Fibroblast of upper back skin (primary cell): ENCODE measurements around the gene ZIC2.

ENCODE experiments used
- DNase-seq: peaks from one replicate; pipeline ENCODE4 v3.0.0-alpha.2; 2013

Gene ZIC2

DNA sequence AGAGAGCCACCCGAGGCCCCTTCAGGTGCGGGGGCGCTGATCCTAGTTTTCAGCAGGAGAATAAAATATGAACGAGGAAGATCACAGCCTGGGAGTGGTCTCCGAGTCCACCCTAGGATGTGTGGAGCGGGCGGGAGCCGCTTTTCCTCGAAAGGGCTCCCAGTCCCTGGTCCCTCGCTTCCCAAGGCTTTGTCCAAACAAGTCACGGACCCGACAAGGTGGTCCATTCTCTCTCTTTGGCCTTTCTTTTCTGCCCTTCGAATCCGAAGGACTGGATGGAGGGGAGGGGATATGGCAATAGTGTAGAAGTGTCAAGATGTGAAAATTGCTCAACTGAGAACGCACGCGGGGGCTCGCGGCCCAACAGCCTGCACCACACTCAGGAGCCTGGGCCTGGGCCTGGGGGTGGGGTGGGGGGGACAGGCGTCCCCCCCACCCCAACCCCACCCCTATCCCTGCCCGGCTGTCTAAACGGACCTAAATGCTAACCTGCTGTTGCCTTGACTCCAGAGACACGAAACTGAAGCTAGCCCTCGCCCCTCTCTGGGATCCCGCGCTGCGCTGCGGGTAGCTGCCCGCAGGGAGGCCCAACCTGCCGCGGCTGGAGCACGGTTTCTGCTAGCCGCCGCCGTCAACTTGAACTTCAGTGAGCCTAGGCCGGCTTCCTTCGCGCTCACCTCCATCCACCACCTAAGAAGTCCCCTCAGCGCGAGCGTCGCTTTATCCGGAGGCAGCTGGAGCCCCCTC is 7.1 kb downstream of the ZIC2 start:
- DNase-seq: no peak

DNA sequence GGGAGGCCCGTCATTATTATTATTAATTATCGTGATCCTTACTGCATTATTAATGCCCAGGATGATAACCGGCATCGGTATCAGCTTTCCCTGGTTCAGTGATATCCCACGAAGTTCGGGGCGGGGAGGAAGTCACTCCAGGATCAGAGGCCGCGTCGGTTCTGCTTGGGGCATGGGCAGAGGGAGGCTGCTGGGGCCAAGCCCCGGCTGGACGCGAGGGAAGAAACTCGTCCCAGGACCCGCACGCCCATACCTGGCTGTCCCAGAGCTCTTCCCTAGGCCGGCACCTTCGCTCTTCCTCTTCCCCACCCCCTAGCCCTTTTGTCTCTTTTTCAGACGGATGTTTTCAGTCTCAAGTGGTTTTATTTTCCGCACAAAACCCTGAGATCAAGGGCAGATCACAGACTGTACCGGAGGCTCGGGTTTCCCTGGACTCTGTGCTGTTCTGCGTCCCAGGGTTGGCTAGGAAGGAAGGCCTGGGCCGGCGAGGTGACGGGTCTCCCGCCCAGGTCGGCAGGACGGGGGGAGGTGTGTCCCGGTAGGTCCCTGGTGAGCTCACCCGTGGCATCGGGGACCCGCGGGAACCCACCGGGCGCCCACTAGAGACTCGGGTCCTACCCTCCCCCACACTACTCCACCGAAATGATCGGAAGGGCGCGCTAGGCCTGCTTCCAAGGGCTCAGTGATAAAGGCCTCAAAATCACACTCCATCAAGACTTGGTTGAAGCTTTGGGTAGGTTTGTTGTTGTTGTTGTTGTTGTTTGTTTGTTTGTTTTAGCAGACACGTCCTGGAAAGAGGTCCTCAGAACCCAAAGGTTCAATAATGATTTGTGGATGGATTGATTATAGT is 7.9 kb downstream of the ZIC2 start:
- no peak for DNase-seq

DNA sequence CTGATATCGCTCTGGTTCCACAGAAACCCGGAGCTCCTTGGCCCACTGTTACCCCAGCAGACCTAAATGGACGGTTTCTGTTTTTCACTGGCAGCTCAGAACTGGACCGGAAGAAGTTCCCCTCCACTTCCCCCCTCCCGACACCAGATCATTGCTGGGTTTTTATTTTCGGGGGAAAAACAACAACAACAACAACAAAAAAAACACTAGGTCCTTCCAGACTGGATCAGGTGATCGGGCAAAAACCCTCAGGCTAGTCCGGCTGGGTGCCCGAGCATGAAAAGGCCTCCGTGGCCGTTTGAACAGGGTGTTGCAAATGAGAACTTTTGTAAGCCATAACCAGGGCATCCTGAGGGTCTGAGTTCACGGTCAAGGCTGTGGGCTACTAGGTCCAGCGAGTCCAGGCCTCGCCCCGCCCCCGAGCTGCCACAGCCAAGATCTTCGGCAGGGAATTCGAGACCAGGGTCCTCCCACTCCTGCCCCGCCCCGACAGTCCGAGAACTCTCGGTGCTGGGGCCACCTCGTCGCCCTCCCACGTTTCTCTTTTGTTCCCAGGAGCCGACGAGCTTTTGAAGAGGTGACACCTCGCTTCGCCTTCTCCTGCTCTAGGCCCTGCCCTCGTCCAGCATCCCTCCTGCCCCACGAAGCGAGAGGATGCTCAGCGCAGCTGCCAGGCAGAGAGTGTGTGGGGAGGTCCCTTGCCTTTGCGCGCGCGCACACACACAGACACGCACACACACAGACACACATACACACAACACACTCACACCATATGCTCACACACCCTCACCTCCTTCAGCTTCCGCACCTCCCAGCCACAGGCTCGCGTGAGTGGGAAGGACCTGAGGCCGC is 8.8 kb downstream of the ZIC2 start:
- DNase-seq: no peak

DNA sequence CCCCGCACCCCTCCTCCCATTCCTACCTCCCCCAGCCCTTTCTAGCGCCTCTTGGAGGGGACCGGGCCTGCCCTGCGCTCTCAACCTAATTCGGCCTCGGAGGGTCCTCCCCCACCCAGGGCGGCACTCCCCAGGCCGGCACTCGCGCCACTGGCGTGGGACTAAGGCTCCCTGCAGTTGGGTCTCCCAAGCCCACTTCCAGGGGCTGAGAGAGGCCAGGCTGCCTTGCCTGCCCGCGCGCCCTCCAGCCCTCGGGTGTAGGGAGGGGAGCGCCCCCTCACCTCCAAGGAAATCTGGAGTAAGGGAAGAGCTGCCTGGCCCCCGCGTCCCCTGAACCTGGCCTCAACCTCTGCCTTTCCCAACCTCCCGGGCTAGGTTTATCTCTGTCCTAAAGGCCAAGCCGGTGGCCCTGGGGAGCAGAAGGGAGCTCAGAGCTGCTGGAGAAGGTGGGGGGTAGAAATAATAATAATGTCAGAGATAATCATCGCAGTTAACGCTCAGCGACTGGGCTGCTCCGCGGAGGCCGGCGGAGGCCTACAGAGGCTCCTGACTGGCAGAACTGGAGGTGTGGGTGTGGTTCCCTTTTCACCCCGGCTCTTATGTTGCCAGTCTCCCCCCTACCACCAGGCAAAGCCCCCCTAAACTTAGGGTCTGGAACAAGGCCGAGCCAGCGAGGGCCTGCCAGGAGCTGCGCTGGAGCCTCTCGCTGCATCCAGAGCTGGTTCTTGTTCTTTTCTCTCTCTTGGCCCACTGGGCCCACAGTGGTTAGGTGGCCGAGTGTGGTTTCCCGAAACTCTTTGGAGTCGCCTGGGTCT is 9.6 kb downstream of the ZIC2 start:
- no peak for DNase-seq

DNA sequence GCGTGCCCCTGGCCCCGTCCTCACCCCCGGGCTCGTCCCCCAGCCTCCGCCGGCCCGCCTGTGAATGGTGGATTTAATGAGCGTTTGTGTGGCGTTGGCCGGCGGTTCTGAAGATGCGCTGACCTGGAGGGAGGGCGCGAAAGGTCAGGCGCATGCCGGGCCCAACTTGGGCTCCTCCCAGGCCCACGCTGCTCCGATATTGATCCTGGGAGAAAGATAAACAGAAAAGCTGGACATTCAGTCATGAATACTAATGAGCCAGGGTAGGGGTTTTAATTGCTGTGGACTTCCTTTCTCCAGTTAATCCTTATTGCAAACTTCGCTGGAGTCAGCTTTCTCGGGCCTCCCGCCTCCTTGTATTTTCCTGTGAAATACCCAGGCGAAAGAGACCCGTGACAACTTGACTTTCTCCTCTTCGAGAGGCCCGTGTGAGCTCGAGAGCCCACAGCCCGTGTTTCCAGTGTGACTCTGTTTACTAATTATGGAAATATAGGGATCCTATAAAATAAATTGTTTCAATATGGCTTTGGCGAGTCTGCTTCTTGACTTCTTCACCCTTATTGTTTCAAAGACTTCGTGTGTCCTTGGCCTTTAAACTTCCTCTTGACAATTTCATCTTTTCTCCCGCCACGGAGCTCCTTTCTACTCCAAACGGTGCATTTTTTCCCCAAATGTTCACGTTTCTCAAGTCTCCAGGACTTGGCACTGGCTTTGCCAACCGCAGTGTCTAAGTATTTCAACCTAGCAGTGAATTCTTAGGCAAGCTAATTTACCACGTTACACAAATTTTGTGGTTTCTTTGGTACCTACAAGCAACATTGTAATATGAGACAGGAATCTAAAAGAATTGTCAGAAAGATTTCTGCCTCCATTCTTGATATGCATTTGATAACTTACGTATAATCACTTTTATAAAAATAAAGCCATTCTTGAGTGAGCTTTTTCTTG is 10.5 kb downstream of the ZIC2 start:
- DNase-seq: no peak

DNA sequence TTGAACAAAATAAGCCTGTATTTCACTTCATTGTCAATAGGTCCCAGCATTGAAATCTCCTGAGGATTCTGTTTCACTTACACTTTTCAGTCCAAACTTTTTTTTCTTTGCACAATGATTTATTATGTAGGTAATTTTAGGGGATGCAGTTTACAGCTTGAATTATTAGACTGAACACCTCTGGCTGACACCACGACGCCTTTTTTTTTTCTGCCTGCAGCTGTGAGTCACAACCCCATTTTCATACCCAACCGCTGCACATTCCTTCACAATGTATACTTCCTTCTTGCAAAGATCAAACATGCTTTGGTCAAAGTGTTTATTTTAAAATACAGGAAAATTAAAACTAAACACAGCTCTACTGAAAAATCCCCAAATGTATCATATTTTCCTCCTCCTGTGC is 11.4 kb downstream of the ZIC2 start:
- DNase-seq: no peak

DNA sequence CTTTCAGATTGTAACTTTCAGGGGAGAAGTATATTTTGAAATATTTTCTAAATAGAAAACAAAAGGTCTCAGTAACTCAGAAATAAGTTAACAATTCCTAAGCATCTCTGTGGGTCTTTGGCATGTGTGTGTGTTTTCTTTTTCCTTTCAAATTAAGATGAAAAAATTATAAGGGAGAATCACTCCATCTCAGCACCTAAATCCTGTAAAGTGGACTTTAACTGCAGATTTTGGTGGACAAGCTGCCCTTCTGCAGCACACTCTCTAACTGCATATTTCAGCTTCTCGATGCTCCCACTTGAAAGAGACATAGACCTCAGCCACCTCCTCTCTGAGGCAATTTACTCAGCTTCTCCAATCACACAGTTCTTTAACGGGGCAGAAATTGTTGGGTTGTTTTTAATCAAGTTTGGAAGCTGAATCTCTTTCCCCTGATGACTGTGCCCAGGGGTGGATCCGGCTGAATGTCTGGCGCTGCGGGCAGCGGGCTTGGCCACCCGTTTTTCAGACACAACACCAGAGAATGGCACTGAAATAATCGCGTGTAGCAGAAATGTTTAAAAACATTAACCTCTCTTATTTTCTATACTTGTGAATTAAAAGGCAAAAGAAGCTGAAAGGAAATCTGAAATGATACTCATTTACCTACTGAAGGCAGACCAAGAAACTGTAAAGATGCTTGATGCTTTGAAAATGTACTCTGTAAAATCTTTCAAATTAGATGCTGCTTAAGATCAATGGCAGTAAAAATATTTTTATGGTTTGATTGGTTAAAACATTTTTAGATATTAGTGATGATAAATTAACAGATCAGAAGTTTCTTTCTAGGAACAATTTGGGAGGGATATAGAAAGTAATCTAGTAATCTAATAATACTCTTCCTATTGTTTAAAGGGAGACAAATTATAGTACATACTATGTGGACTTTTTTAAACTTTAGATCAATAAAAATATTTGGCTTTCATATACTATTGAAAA is 12.4 kb downstream of the ZIC2 start:
- DNase-seq: no peak

DNA sequence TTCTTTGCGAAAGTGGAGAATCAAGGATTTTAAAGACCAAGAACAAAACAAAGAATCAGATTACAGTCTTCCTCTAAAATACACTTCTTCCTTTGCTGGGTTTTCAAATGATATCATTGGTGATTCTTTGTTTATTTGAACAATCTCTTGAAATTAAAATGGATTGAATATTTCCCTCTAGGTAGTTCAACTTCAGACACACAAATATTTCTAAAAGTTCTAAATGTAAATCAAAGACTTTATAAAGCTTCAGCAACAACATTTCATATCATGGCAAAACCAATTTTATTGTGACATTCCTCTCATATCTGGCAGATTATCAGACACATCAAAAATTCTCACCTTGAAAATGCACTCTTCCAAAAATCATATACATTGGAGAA is 13.0 kb downstream of the ZIC2 start:
- DNase-seq: no peak

DNA sequence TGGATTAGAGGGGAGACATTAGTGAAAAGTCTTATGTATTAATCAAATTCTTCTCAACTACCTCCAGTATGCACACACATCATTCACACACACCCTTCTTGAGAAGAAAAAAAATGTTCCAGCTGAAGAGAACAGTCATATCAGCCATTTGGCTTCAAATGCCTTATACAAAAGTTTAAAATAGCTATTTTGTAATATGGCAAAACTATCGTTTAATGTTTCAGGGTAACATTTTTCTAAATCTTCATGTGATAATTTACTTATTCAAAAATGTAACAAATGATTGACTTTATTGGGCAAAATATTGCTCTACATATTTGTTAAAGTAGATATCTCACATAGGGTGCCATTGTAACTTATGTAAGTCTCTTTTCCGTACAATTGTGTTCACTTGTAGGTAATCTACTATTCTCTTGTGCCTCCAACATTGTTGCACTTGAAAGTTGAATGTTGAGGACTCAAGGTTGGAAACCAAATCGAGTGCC is 13.6 kb downstream of the ZIC2 start:
- DNase-seq: no peak

DNA sequence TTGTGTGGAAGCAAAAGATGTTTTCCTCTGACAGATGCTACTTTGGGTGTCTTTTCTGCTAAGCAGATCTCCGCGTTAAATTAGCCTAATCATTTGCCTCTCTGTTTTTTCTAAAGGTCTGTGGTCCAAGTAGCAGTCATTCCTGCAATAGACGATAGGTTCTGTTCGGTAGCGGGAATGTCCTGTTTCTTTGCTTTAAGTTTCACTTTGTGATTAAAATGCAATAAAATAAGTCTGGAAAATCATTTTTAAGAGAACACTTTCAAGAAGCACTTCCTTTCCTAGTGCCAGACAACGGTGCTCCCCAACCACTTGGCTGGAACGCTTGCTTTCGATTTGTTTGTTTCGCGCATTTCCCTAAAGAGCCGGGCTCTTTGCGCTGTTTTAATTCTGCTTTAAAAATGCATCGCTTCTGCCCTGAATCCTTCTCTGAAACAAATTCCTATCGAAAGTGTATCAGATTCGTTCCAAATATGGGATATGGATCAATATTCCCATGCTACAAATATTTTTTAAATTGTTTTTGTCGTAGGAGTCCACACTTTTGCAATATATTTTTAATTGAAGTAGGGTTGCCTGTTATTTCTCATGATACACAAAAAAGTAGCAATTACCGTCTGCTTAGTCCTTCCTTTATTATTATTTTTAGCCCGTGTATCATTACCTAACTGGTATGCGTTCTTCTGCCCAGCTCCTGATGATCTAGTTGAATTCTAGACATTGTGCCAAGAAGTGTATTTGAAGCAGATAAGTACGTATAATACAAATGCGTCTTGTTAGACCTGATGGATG is 14.2 kb downstream of the ZIC2 start:
- DNase-seq: no peak

DNA sequence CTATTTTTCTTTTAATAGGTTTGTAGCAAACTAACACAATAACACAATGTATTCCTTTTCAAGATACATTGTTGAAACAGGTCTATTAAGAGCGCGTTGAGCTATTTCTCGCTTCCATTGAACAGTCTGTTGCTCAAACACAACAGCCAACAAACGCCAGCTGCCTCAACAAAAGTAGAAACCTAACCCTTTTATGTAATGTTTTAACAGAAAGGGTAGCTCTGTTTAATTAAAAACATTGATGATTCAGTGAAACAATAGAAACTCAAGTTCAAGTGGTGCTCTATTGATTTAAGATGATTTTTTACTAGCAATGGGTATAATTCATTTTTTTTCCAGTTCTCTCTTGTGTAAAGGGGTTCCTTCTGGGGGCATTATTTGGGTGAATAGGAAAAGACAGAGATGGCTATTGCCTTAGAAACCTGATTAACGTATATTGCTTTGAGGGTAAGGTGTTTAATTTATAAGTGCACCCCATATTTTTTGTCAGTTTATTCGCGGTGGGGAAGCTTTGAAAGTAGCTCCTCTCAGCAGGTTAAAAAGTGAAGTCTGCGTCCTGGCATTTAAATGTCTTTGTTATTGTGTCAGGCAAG is 14.9 kb downstream of the ZIC2 start:
- no peak for DNase-seq

DNA sequence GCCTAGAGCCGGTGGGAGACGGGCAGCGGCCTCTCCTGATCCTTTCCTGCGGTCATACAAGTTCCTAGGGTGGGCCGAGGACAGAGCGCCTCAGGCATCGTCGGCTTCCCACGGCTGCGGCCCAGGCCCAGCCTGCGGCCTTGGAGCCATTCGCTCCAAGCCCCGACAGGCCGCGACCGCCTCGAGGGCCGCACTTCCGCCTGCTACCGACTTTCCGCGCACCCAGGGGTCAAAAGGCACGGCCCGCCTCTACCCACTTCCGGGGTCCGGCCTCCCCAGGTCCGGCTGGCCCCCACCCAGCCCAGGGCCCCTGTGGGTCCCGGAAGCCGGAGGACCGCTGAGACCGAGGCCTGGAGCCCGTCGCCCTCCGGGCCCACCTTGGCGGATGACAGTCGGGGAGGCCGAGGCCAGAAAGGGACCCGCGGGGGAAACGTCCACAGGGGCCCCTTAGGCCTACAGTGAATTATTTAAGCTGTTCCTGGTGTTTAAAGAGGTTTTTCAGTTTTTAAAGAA is 16.2 kb downstream of the ZIC2 start:
- no peak for DNase-seq

DNA sequence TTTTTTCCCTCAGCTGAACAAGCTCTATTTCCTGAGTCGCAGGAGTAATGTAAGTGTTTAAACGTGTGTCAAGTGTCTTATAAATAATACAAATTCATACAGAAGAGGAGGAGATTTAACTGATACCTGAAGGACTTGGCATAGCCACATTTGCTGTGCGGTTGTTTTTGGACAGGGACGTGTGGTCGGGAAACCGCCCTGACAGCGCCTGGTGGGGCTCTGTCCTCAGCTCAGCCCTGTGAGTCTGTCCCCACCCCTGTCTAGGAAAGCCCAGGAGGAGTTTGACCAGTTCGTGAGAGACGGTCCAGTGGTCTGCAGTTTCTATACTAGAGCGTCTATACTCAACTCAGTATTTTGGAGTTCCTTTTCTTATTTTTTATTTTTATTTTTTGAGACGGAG is 16.7 kb downstream of the ZIC2 start:
- no peak for DNase-seq

DNA sequence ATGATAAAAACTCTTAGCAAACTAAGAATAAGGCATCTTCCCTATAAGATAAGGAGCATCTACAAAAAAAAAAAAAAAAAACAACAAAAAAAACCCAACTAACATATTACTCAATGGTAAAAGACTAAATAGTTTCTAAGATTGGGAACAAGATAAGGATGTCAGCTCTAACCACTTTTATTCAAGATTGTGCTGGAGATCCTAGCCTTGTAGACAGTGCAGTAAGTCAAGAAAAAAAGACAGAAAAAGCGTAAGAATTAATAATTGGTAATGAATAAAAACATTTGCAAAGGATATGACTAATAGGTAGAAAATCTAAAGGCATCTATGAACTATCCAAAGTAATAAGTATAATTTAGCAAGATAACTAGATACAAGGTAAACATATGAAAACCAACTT is 33.0 kb downstream of the ZIC2 start:
- no peak for DNase-seq

DNA sequence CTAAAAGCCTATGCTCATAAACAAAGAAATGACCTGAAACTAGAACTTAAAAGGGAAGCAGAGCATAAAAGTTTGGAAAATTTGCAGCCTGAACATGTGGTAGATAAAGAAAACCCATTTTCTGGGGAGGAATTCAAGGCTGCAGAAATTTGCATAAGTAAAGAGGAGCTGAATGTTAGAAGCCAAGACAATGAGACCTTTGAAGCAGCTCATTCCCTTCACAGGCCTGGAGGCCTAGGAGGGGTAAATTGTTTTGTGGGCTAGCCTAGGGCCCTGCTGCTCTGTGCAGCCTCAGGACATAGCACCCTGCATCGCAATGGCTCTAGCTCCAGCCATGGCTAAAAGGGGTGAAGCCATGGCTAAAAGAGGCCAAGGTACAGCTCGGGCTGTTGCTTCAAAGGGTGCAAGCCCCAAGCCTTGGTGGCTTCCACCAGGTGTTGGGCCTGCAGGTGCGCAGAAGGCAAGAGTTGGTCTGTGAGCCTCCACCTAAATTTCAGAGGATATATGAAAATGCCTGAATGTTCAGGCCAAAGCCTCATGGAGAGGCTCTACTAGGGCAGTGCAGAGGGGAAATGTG is 38.3 kb downstream of the ZIC2 start:
- no peak for DNase-seq

DNA sequence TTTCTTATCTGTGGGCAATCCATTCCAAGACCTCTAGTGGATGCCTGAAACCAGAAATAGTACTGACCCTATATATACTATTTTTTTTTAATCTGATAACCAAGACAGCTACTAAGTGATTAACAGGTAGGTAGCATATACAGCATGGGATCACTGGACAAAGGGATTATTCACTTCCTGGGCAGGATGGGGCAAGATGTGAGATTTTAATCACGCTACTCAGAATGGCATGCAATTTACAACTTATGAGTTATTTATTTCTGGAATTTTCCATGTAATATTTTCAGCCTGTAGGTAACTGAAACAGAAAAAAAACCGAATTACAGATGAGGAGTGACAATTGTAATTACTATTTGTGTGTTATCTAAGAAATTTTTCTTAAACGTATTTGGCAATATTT is 41.2 kb downstream of the ZIC2 start:
- no peak for DNase-seq

DNA sequence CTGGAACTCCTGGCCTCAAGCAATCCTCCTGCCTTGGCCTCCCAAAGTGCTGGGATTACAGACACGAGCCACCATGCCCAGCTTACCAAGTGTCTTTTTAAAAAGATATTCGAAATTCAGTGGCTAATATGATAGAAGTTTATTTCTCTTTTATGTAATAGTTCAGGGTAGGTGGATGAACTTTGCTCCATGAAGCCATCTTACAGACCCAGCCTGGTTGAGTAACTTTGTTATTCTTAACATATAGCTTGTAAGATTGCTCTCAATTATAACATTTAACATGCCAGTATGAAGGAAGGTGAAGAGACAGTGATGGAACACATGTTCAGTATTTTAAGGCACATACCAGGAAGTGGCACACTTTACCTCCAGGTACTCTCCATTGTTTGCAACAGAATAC is 42.4 kb downstream of the ZIC2 start:
- no peak for DNase-seq

DNA sequence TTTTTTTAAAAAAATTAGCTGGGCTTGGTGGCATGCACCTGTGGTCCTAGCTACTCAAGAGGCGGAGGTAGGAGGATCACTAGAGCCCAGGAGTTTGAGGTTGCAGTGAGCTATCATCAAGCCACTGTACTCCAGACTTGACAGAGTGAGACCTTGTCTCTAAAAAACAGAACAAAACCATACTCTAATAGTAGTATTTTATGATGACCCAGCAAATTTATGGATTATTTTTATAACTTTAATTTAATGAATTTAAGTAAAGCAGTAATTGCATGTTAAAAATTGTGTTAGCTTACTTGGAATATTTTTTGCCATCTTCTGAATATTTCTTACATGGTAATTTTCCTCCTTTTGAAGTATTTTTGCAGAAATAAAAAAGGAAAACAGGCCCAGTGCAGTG is 48.3 kb downstream of the ZIC2 start:
- DNase-seq: no peak
